Upper lobe of left lung (tissue), 4 donors: ENCODE measurements around the gene ANK3.

Source experiments
- EP300 ChIP-seq, 4 donors: sonication (generic); formaldehyde crosslinking; IDR thresholded peaks; one replicate each; pipeline ENCODE4 v1.5.1; 2017; ENCODE audit warnings: antibody characterized with exemption in 4 of 4, control low read depth in 2 of 4
- POLR2A ChIP-seq, 4 donors: fragments of 450-650 bp; IDR thresholded peaks; one replicate each; pipeline ENCODE4 v1.5.1; 2016 to 2017; ENCODE audit warnings: antibody characterized with exemption in 4 of 4, mild to moderate bottlenecking in 2 of 4
- POLR2AphosphoS5 ChIP-seq, 2 donors: sonication (generic); formaldehyde crosslinking; IDR thresholded peaks; one replicate each; pipeline ENCODE4 v1.5.1; 2017; ENCODE audit warnings: antibody characterized with exemption in 2 of 2
- TF ChIP-seq, protein P1 (sequence below), 6 experiments: fragments of 450-650 bp in 4 of 6; fragments of 200-600 bp in 2 of 6; sonication (generic) in 2 of 6; IDR thresholded peaks; one replicate each; pipeline ENCODE4 v1.5.1; 2016 to 2019; ENCODE audit warnings: antibody characterized with exemption in 6 of 6

DNA sequence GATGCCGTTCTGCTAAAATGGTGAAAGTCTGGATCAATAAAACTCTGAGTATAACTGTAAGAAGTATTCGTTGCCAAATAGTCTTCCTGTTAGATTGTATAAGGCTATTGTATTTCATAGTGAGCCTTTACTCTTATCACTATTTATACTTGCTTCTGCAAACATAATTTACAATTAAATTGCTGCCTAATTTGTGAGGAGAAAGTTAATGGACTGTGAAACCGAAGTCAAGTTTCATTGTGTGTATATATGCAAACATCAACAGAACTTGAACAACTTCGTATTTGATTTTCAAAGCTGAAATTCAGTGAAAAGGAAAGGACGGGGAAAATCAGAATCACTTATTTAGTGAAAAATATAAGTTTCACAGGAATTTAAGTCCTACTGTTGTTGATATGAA, 347.4 kb downstream of the ANK3 start:
- TF ChIP-seq POLR2A (IDR thresholded peaks at IDR 0.05) (no peak), EP300 (IDR thresholded peaks at IDR 0.05) (no peak), POLR2AphosphoS5 (IDR thresholded peaks at IDR 0.05) (no peak)
- TF ChIP-seq, protein P1, sequence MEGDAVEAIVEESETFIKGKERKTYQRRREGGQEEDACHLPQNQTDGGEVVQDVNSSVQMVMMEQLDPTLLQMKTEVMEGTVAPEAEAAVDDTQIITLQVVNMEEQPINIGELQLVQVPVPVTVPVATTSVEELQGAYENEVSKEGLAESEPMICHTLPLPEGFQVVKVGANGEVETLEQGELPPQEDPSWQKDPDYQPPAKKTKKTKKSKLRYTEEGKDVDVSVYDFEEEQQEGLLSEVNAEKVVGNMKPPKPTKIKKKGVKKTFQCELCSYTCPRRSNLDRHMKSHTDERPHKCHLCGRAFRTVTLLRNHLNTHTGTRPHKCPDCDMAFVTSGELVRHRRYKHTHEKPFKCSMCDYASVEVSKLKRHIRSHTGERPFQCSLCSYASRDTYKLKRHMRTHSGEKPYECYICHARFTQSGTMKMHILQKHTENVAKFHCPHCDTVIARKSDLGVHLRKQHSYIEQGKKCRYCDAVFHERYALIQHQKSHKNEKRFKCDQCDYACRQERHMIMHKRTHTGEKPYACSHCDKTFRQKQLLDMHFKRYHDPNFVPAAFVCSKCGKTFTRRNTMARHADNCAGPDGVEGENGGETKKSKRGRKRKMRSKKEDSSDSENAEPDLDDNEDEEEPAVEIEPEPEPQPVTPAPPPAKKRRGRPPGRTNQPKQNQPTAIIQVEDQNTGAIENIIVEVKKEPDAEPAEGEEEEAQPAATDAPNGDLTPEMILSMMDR (IDR thresholded peaks at IDR 0.05) = no peak
